IgD-negative memory B cell (primary cell): Measurements from ENCODE around the gene METTL23. TPM values are rescaled to one million over a fixed set of nuclear protein-coding genes. Genes with fewer than 3 reads are reported as not detected.
"Not testable (repeated sequence)": the region's sequence is repeated elsewhere in the genome, so short reads cannot be mapped to it uniquely, and the experiment has no call there.

Experiments
- H3K27ac Mint-ChIP-seq, 3 donors: one replicate each; pipeline ENCODE4 v1.8.0; 2020 to 2022; ENCODE audit warnings: mild to moderate bottlenecking in 3 of 3, mixed read lengths in 3 of 3, moderate library complexity in 1 of 3
- H3K27me3 Mint-ChIP-seq: one replicate; pipeline ENCODE4 v1.8.0; 2021; ENCODE audit warnings: mixed read lengths
- H3K36me3 Mint-ChIP-seq: one replicate; pipeline ENCODE4 v1.8.0; 2020; ENCODE audit warnings: mild to moderate bottlenecking, mixed read lengths
- H3K4me1 Mint-ChIP-seq, 3 donors: one replicate each; pipeline ENCODE4 v1.8.0; 2020 to 2022; ENCODE audit warnings: mixed read lengths in 3 of 3, mild to moderate bottlenecking in 1 of 3
- H3K4me3 Mint-ChIP-seq, 4 donors: one replicate each; pipeline ENCODE4 v1.8.0; 2020 to 2022; ENCODE audit warnings: mild to moderate bottlenecking in 4 of 4, mixed read lengths in 4 of 4, moderate library complexity in 3 of 4
- H3K9me3 Mint-ChIP-seq, 3 donors: one replicate each; pipeline ENCODE4 v1.8.0; 2020 to 2021; ENCODE audit warnings: mixed read lengths in 3 of 3, mild to moderate bottlenecking in 1 of 3
- polyA plus RNA-seq: library from polyadenylated mRNA; unstranded; fragments of 300-500 nt; fragmentation: Illumina TruSeq; gene quantifications from one replicate; pipeline ENCODE4 v1.2.3, GENCODE V29; 2021

METTL23 gene
- polyA plus RNA-seq, 1 donor from 2014 or later, result 121 TPM

GRCh38 chr17:76744747-76745146 lies 18.1 kb downstream of the METTL23 start:
- Mint-ChIP-seq H3K4me3 (no peak overlapping the region), H3K27ac (no peak overlapping the region), H3K36me3 (peaks cover 7% of the 10 kb centered on the region), H3K4me1 (peaks cover 0 to 4% (median 4%) of the 10 kb centered on the region in 3 donors), H3K27me3 (no peaks in the 10 kb centered on the region), H3K9me3 (no peaks in the 10 kb centered on the region)

- not testable (repeated sequence) for H3K4me3 Mint-ChIP-seq, H3K27ac Mint-ChIP-seq, H3K4me1 Mint-ChIP-seq, H3K27me3 Mint-ChIP-seq, H3K9me3 Mint-ChIP-seq
- H3K36me3 Mint-ChIP-seq, result peaks cover 11% of the 10 kb centered on the region
Observed at GRCh38 chr17:76745785-76746184, 19.1 kb downstream of the METTL23 start.

GRCh38 chr17:76747716-76748363 lies 21.2 kb downstream of the METTL23 start:
- Mint-ChIP-seq H3K9me3 (no peaks in the 10 kb centered on the region), H3K36me3 (peaks cover 8% of the 10 kb centered on the region), H3K27me3 (no peaks in the 10 kb centered on the region), H3K27ac (peak overlapping the region in 1 of 3 donors; percentile 23), H3K4me1 (peaks cover 0 to 3% (median 2%) of the 10 kb centered on the region in 3 donors), H3K4me3 (no peak overlapping the region)

DNA sequence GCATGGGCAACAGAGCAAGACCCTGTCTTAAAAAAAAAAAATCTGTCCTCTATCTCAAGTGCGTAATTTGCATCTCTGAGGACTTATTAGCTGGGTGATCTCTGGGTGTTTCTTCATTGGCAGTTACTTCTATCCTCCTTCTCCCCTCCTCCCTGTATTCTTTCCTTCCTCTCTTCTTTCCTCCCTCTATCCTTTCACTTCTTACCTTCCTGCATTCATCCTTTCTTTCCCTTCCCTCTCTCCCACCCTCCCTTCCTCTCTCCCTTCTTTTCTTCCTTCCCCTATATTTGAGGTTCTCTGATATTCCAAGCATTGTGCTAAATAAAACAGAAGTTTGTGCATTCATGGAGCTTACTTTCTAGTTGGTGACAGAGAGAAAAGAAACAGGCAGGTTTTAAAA lies 22.0 kb downstream of the METTL23 start:
- H3K9me3 Mint-ChIP-seq, result no peaks in the 10 kb centered on the region
- no peak overlapping the region for H3K27ac Mint-ChIP-seq
- H3K36me3 Mint-ChIP-seq, result peaks cover 7% of the 10 kb centered on the region
- H3K4me3 Mint-ChIP-seq, result no peak overlapping the region
- H3K27me3 Mint-ChIP-seq, result no peaks in the 10 kb centered on the region
- peaks cover 0 to 5% (median 2%) of the 10 kb centered on the region in 3 donors for H3K4me1 Mint-ChIP-seq

DNA sequence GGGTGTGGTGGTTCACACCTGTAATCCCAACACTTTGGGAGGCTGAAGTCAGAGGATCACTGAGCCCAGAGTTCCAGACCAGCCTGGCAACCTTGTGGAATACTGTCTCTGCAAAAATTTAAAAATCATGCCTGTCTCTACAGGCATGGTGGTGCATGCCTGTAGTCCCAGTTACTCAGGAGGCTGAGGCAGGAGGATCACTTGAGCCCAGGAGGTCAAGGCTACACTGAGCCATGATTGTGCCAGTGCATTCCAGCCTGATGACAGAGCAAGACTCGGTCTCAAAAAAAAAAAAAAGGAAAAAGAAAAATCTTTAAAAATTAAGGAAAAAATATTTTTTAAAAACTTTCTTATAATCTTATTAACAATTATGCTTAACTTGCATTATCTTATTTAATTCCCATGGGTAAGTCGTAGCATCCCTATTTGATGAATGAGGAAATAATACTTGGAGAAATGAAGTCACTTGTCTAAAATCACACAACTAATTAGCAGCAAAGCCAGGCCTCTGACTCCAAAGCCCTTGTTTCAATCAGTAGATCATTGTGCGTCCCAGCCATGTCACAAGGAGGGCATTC lies 24.9 kb downstream of the METTL23 start:
- H3K9me3 Mint-ChIP-seq, result no peaks in the 10 kb centered on the region
- H3K36me3 Mint-ChIP-seq, result peaks cover 8% of the 10 kb centered on the region
- no peaks in the 10 kb centered on the region for H3K27me3 Mint-ChIP-seq
- H3K4me1 Mint-ChIP-seq, result peaks cover 0 to 5% (median 2%) of the 10 kb centered on the region in 3 donors
- H3K27ac Mint-ChIP-seq, result no peak overlapping the region
- H3K4me3 Mint-ChIP-seq, result no peak overlapping the region

DNA sequence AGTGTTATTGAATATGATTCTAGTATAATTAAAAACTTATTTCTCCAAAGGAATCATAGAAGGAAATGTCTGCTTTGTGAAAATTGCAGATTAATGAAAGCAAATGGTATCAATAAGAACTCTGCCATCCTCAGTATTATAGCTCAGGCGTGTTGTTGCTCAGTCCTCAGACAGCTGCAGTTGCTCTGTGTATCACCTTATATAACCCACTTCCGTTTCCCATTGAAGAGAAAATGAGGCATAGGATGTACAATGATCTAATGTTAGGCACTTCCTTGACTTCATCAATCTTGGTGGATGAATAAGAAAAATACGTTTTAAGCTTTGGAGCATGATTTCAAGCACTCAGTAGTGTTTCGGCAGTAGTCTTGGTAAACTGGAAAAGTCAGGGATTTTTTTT lies 25.4 kb downstream of the METTL23 start:
- Mint-ChIP-seq H3K27ac (no peak overlapping the region), H3K27me3 (no peaks in the 10 kb centered on the region), H3K4me1 (peaks cover 0 to 5% (median 2%) of the 10 kb centered on the region in 3 donors), H3K4me3 (no peak overlapping the region), H3K36me3 (peaks cover 10% of the 10 kb centered on the region), H3K9me3 (no peaks in the 10 kb centered on the region)

- peaks cover 0 to 5% (median 2%) of the 10 kb centered on the region in 3 donors for H3K4me1 Mint-ChIP-seq
- no peaks in the 10 kb centered on the region for H3K9me3 Mint-ChIP-seq
- H3K4me3 Mint-ChIP-seq, result peak overlapping the region in 1 of 4 donors; percentile 21
- H3K27me3 Mint-ChIP-seq, result no peaks in the 10 kb centered on the region
- H3K36me3 Mint-ChIP-seq, result peaks cover 13% of the 10 kb centered on the region
- peak overlapping the region in 2 of 3 donors; percentile 59 to 78 for H3K27ac Mint-ChIP-seq
Observed at GRCh38 chr17:76753061-76753961, 26.7 kb downstream of the METTL23 start.

GRCh38 chr17:76755285-76755684 lies 28.6 kb downstream of the METTL23 start:
- Mint-ChIP-seq H3K27me3 (no peaks in the 10 kb centered on the region), H3K9me3 (no peaks in the 10 kb centered on the region), H3K36me3 (peaks cover 9% of the 10 kb centered on the region), H3K27ac (no peak overlapping the region), H3K4me1 (peaks cover 0 to 5% (median 2%) of the 10 kb centered on the region in 3 donors), H3K4me3 (no peak overlapping the region)

GRCh38 chr17:76757256-76757655 lies 30.6 kb downstream of the METTL23 start:
- Mint-ChIP-seq H3K4me1 (peaks cover 0 to 3% (median 2%) of the 10 kb centered on the region in 3 donors), H3K4me3 (no peak overlapping the region), H3K36me3 (peaks cover 9% of the 10 kb centered on the region), H3K27ac (no peak overlapping the region), H3K27me3 (no peaks in the 10 kb centered on the region), H3K9me3 (no peaks in the 10 kb centered on the region)

GRCh38 chr17:76758570-76758969 lies 31.9 kb downstream of the METTL23 start:
- Mint-ChIP-seq H3K27me3 (no peaks in the 10 kb centered on the region), H3K27ac (no peak overlapping the region), H3K4me3 (no peak overlapping the region), H3K36me3 (peaks cover 6% of the 10 kb centered on the region), H3K4me1 (peaks cover 0 to 3% (median 0%) of the 10 kb centered on the region in 3 donors), H3K9me3 (no peaks in the 10 kb centered on the region)

DNA sequence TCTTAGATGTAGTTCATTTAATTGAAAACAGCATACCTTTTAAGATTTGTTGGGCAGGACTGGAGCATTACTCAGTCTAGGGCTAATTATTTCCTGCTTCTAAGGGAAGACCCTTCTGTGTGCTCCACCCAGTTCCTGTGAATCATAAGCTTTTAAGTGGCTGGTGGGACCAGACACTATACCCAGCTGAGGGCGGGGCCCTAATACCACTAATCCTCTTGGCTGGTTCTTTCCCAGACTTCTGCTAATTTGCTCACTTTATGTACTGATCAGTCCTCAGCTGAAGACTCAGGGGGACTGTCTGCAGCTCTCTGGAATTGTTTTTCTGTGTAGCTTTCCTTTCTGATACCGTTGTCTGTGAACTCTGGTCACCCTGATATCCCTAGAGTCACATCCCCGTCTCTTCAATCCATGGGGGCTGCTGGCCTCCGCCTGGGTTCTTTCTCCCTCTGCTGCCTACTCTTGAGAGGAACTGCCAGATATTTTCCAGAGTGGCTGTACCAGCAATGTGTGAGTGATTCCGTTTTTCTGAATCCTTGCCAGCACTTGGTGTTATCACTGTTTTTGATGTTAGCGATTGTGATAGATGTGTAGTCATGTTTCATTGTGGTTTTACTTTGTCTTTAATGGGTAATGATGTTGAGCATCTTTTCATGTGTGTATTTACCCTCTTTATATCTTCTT lies 46.3 kb downstream of the METTL23 start:
- Mint-ChIP-seq H3K9me3 (no peaks in the 10 kb centered on the region), H3K36me3 (peaks cover 24% of the 10 kb centered on the region), H3K27ac (peak overlapping the region in 1 of 3 donors; percentile 12), H3K27me3 (no peaks in the 10 kb centered on the region), H3K4me1 (peaks cover 0 to 6% (median 0%) of the 10 kb centered on the region in 3 donors), H3K4me3 (peak overlapping the region in 1 of 4 donors; percentile 42)

DNA sequence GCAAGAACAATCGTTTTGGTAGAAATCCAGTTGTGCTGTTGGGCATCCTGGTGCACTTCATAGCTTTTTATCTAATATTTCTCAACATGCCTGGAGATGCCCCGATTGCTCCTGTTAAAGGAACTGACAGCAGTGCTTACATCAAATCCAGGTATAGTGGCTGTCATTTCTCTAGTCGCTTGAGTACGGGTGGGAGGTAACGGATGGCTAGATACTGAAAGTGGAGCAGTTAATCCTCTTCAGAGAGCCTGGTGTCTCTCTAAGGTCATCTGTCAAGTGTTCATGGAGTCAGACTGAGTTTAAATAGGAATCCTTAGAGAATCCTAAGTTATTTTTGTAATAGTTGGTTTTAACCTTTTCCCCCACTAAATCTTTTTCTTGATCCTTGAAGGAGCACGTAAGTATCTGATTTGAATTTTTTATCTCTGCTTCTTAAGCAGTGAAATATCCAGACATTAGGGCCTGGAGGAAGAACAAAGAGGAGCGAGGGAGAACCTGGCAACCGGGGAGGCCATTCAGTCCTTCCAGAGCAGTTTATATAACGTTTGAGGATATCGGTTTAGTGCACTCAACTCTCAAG lies 48.5 kb downstream of the METTL23 start:
- Mint-ChIP-seq H3K9me3 (no peaks in the 10 kb centered on the region), H3K4me3 (no peak overlapping the region), H3K27me3 (no peaks in the 10 kb centered on the region), H3K4me1 (peaks cover 0 to 10% (median 0%) of the 10 kb centered on the region in 3 donors), H3K36me3 (peaks cover 20% of the 10 kb centered on the region), H3K27ac (no peak overlapping the region)

DNA sequence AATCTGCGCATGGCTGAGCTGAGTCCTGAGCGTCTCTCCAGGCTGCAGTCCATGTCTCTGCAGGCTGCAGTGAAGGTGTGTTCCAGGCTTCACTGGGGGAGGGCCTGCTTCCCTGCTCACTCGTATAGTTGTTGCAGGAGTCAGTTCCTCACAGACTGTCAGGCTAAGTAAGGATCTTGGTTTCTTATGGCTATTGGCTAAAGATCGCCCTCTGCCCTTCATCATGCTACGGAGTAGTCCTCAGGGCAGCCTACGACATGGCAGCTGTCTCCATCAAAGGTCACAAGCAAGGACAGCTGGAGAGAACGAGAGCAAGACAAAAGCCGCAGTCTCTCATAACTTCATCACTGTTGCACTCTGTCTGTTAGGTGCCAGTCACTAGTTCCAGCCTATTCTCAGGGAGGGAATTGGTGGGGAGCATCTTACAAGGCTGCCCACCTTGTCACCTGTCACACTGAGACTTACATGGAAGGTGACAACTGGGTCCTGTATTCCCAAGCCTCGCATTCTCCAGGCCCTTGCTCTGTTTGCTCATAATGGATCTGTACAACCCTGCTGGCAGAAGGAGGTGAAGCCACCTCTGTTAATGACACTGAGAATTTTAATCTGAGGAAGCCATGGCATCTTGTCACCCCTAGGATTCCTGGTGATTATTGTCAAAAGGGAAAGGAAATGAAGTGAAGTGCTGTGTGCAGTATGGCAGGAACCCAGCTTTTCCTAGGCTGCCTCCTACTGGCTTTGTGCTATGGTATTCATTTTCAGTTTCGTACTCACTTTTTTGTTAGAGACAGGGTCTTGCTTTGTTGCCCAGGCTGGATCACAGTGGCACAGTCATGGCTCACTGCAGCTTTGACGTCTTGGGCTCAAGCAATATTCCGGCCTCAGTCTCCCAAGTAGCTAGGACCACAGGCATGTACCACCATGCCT lies 54.7 kb downstream of the METTL23 start:
- H3K27me3 Mint-ChIP-seq, result no peaks in the 10 kb centered on the region
- H3K4me3 Mint-ChIP-seq, result no peak overlapping the region
- no peaks in the 10 kb centered on the region for H3K9me3 Mint-ChIP-seq
- no peak overlapping the region for H3K27ac Mint-ChIP-seq
- peaks cover 0 to 5% (median 1%) of the 10 kb centered on the region in 3 donors for H3K4me1 Mint-ChIP-seq
- peaks cover 7% of the 10 kb centered on the region for H3K36me3 Mint-ChIP-seq

GRCh38 chr17:76783146-76783545 lies 56.5 kb downstream of the METTL23 start:
- Mint-ChIP-seq H3K4me3 (no peak overlapping the region), H3K27ac (peak overlapping the region in 1 of 3 donors; percentile 53), H3K27me3 (no peaks in the 10 kb centered on the region), H3K9me3 (no peaks in the 10 kb centered on the region), H3K36me3 (peaks cover 4% of the 10 kb centered on the region), H3K4me1 (peaks cover 0 to 4% (median 1%) of the 10 kb centered on the region in 3 donors)
